Liver (tissue), 3 donors: ENCODE results near the gene SNAI1.

Experiments
- EGR1 ChIP-seq, 2 donors: IDR thresholded peaks; 2 replicates each; pipeline ENCODE4 v1.6.1; 2016 to 2018; ENCODE audit warnings: antibody characterized with exemption in 2 of 2, low read depth in 2 of 2
- SP1 ChIP-seq: IDR thresholded peaks from 2 replicates; pipeline ENCODE4 v1.6.1; 2018; ENCODE audit warnings: antibody characterized with exemption, mild to moderate bottlenecking
- YY1 ChIP-seq: IDR thresholded peaks from 2 replicates; pipeline ENCODE4 v1.6.1; 2016; ENCODE audit warnings: antibody characterized with exemption, mild to moderate bottlenecking
- TF ChIP-seq, protein P1 (sequence below): IDR thresholded peaks from 2 replicates; pipeline ENCODE4 v1.6.1; 2016; ENCODE audit warnings: antibody characterized with exemption
- TF ChIP-seq, protein P2 (sequence below): fragments of 150-350 bp; IDR thresholded peaks from 2 replicates; pipeline ENCODE4 v1.5.1; 2017; ENCODE audit warnings: improper control_type of control experiment, low read depth, low read length; ENCODE audit not compliant: missing input control
- donor health status: healthy.
- donor health status: healthy.

- TF ChIP-seq SP1 (no peak), EGR1 (IDR thresholded peaks at IDR 0.05; ENCODE audit: low read depth in 2 of 2) (no peak), YY1 (no peak)
- TF ChIP-seq, protein P1, sequence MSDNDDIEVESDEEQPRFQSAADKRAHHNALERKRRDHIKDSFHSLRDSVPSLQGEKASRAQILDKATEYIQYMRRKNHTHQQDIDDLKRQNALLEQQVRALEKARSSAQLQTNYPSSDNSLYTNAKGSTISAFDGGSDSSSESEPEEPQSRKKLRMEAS: no peak
- TF ChIP-seq, protein P2, sequence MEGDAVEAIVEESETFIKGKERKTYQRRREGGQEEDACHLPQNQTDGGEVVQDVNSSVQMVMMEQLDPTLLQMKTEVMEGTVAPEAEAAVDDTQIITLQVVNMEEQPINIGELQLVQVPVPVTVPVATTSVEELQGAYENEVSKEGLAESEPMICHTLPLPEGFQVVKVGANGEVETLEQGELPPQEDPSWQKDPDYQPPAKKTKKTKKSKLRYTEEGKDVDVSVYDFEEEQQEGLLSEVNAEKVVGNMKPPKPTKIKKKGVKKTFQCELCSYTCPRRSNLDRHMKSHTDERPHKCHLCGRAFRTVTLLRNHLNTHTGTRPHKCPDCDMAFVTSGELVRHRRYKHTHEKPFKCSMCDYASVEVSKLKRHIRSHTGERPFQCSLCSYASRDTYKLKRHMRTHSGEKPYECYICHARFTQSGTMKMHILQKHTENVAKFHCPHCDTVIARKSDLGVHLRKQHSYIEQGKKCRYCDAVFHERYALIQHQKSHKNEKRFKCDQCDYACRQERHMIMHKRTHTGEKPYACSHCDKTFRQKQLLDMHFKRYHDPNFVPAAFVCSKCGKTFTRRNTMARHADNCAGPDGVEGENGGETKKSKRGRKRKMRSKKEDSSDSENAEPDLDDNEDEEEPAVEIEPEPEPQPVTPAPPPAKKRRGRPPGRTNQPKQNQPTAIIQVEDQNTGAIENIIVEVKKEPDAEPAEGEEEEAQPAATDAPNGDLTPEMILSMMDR: no peak
These were observed 3.3 kb downstream of the SNAI1 start for GRCh38 chr20:49986049-49986448.
